SK-N-SH (cell line): ENCODE measurements around the gene ILF3. TPM values are rescaled to one million over a fixed set of nuclear protein-coding genes. Genes with fewer than 3 reads are reported as not detected.

Experiments used
- CTCF ChIA-PET: fragments of 300-600, 350-600 bp; formaldehyde crosslinking; extraction: SDS; loops from one replicate; lab custom pipeline; 2021; lab: Yijun Ruan, JAX
- POLR2A ChIA-PET: fragments of 350-600 bp; sonication (Branson Sonifier 250); formaldehyde crosslinking; extraction: SDS; loops from one replicate; lab custom pipeline; 2020; ENCODE audit warnings: antibody characterized with exemption, inconsistent platforms; lab: Yijun Ruan, JAX
- DNase-seq: peaks from one replicate; pipeline ENCODE4 v3.0.0; 2012
- H2AFZ ChIP-seq: fragments of 200-600 bp; sonication (generic); 2 replicates; pipeline ENCODE4 v1.8.1; 2016; ENCODE audit warnings: antibody characterized with exemption, mild to moderate bottlenecking, low read depth
- H3F3A ChIP-seq: fragments of 200-600 bp; sonication (generic); replicated peaks from 2 replicates; pipeline ENCODE3; 2016; ENCODE audit warnings: antibody characterized with exemption, mild to moderate bottlenecking; ENCODE audit not compliant: insufficient read depth
- H3K27ac ChIP-seq, 2 experiments: fragments of 200-500 bp in 1 of 2; fragments of 200-600 bp in 1 of 2; sonication (Bioruptor generic) in 1 of 2; sonication (generic), shearing (Covaris generic) in 1 of 2; 2 replicates each; pipeline versions ENCODE4 v1.5.1 to v1.6.1; 2014 to 2016; ENCODE audit warnings: low read depth in 2 of 2, inconsistent platforms in 1 of 2, low read length in 1 of 2, mild to moderate bottlenecking in 1 of 2, mixed read lengths in 1 of 2
- H3K27me3 ChIP-seq: fragments of 200-600 bp; sonication (generic), shearing (Covaris generic); 2 replicates; pipeline ENCODE4 v1.6.1; 2016; ENCODE audit warnings: mixed run types; ENCODE audit not compliant: insufficient read depth
- H3K36me3 ChIP-seq, 2 experiments: fragments of 200-500 bp in 1 of 2; fragments of 200-600 bp in 1 of 2; sonication (Bioruptor generic) in 1 of 2; sonication (generic) in 1 of 2; replicated peaks in 1 of 2; 2 replicates each; pipeline versions ENCODE3 to v1.5.1; 2014 to 2016; ENCODE audit warnings: low read length in 1 of 2, mild to moderate bottlenecking in 1 of 2; ENCODE audit not compliant: insufficient read depth in 2 of 2, control insufficient read depth in 1 of 2
- H3K4me1 ChIP-seq, 2 experiments: fragments of 200-500 bp in 1 of 2; fragments of 200-600 bp in 1 of 2; sonication (Bioruptor generic) in 1 of 2; sonication (generic), shearing (Covaris generic) in 1 of 2; 2 replicates each; pipeline versions ENCODE4 v1.5.1 to v1.6.1; 2014 to 2016; ENCODE audit warnings: low read depth in 1 of 2, low read length in 1 of 2, mixed run types in 1 of 2; ENCODE audit not compliant: insufficient read depth in 2 of 2, control insufficient read depth in 1 of 2
- H3K4me2 ChIP-seq: fragments of 200-600 bp; sonication (generic), shearing (Covaris generic); 2 replicates; pipeline ENCODE4 v1.6.1; 2017; ENCODE audit warnings: mixed run types
- H3K4me3 ChIP-seq, 2 experiments: fragments of 200-500 bp in 1 of 2; fragments of 200-600 bp in 1 of 2; sonication (Bioruptor generic) in 1 of 2; sonication (generic), shearing (Covaris generic) in 1 of 2; 2 replicates each; pipeline versions ENCODE4 v1.5.1 to v1.8.1; 2014 to 2016; ENCODE audit warnings: low read depth in 2 of 2, inconsistent platforms in 1 of 2, low read length in 1 of 2, mild to moderate bottlenecking in 1 of 2, mixed read lengths in 1 of 2, moderate library complexity in 1 of 2
- H3K79me2 ChIP-seq: fragments of 200-600 bp; sonication (generic); 2 replicates; pipeline ENCODE4 v1.8.1; 2017; ENCODE audit warnings: mild to moderate bottlenecking; ENCODE audit not compliant: insufficient read depth
- H3K9ac ChIP-seq: fragments of 200-600 bp; sonication (generic); 2 replicates; pipeline ENCODE4 v1.6.1; 2017; ENCODE audit warnings: mixed run types
- H3K9me2 ChIP-seq: fragments of 200-600 bp; sonication (generic); 2 replicates; pipeline ENCODE4 v1.6.1; 2017; ENCODE audit warnings: mixed run types
- H3K9me3 ChIP-seq: fragments of 200-600 bp; sonication (generic); 2 replicates; pipeline ENCODE4 v1.6.1; 2017; ENCODE audit warnings: mixed run types, mild to moderate bottlenecking, moderate library complexity
- H4K20me1 ChIP-seq: fragments of 200-600 bp; sonication (generic); 2 replicates; pipeline ENCODE4 v1.6.1; 2017; ENCODE audit warnings: mild to moderate bottlenecking, mixed run types; ENCODE audit not compliant: insufficient read depth
- CHD2 ChIP-seq: fragments of 150-350 bp; IDR thresholded peaks from 2 replicates; pipeline ENCODE4 v1.6.1; 2018; ENCODE audit warnings: low read length; ENCODE audit not compliant: partially characterized antibody
- EP300 ChIP-seq, 2 experiments: IDR thresholded peaks; 2 replicates each; pipeline versions ENCODE4 v1.4.0 to v1.6.1; 2012; ENCODE audit warnings: borderline replicate concordance in 1 of 2, low read depth in 1 of 2, low read length in 1 of 2
- FOSL2 ChIP-seq: IDR thresholded peaks from 2 replicates; pipeline ENCODE4 v1.4.0; 2012; ENCODE audit warnings: low read depth, mild to moderate bottlenecking, moderate library complexity, borderline replicate concordance
- FOXM1 ChIP-seq: IDR thresholded peaks from 2 replicates; pipeline ENCODE4 v1.4.0; 2012; ENCODE audit warnings: low read depth, mild to moderate bottlenecking
- GABPA ChIP-seq: IDR thresholded peaks from 2 replicates; pipeline ENCODE4 v1.4.0; 2012; ENCODE audit warnings: low read depth, mild to moderate bottlenecking
- IRF3 ChIP-seq: fragments of 150-350 bp; IDR thresholded peaks from 2 replicates; pipeline ENCODE4 v1.6.1; 2016; ENCODE audit warnings: mild to moderate bottlenecking, low read depth, low read length
- JUND ChIP-seq: IDR thresholded peaks from 2 replicates; pipeline ENCODE4 v1.4.0; 2012
- MAX ChIP-seq: IDR thresholded peaks from 2 replicates; pipeline ENCODE4 v1.4.0; 2012; ENCODE audit warnings: low read depth
- NRF1 ChIP-seq: IDR thresholded peaks from 2 replicates; pipeline ENCODE4 v1.6.1; 2012; ENCODE audit warnings: low read depth, mild to moderate bottlenecking, low read length
- POLR2AphosphoS5 ChIP-seq: IDR thresholded peaks from 2 replicates; pipeline ENCODE4 v1.6.1; 2012; ENCODE audit warnings: low read depth, low read length
- RAD21 ChIP-seq: IDR thresholded peaks from 2 replicates; pipeline ENCODE4 v1.6.1; 2012; ENCODE audit warnings: mild to moderate bottlenecking, low read length
- SIN3A ChIP-seq: IDR thresholded peaks from 2 replicates; pipeline ENCODE4 v1.6.1; 2012; ENCODE audit warnings: low read depth, mild to moderate bottlenecking, low read length, moderate library complexity, borderline replicate concordance
- SMC3 ChIP-seq: IDR thresholded peaks from 2 replicates; pipeline ENCODE4 v1.6.1; 2012; ENCODE audit warnings: low read depth, low read length, improper control_type of control experiment
- TAF1 ChIP-seq: IDR thresholded peaks from 2 replicates; pipeline ENCODE4 v1.6.1; 2012; ENCODE audit warnings: low read depth, mild to moderate bottlenecking, low read length, moderate library complexity, borderline replicate concordance
- TCF12 ChIP-seq: IDR thresholded peaks from 2 replicates; pipeline ENCODE4 v1.4.0; 2012
- YY1 ChIP-seq: IDR thresholded peaks from 2 replicates; pipeline ENCODE4 v1.4.0; 2012; ENCODE audit warnings: low read depth, mild to moderate bottlenecking
- WGBS: methylation state at CpG from one replicate; pipeline ENCODE4 v1.1.6; 2017; ENCODE audit warnings: low lambda C conversion rate; 5-methylcytosine and 5-hydroxymethylcytosine counted together
- polyA plus RNA-seq, 3 experiments: library from polyadenylated mRNA; depleted of rRNA; stranded (reverse); fragments of >200 nt; gene quantifications; 2 replicates each; pipeline ENCODE4 v1.2.3, GENCODE V29; 2012
- TF ChIP-seq, protein P1 (sequence below): fragments of 200-600 bp; sonication (generic); IDR thresholded peaks from 2 replicates; pipeline ENCODE4 v1.6.1; 2017; ENCODE audit warnings: antibody characterized with exemption, mild to moderate bottlenecking, moderate library complexity
- TF ChIP-seq, protein P2 (sequence below): IDR thresholded peaks from 2 replicates; pipeline ENCODE4 v1.4.0; 2012; ENCODE audit warnings: low read depth, borderline replicate concordance
- TF ChIP-seq, protein P3 (sequence below): IDR thresholded peaks from 2 replicates; pipeline ENCODE4 v1.6.1; 2012; ENCODE audit warnings: mild to moderate bottlenecking, low read depth, low read length, moderate library complexity
- TF ChIP-seq, protein P4 (sequence below): IDR thresholded peaks from 2 replicates; pipeline ENCODE4 v1.4.0; 2012; ENCODE audit warnings: low read depth, borderline replicate concordance

The ILF3 gene
- polyA plus RNA-seq, 1 of the 3 experiments (the other 2 are of a cell fraction) = 229 TPM

DNA sequence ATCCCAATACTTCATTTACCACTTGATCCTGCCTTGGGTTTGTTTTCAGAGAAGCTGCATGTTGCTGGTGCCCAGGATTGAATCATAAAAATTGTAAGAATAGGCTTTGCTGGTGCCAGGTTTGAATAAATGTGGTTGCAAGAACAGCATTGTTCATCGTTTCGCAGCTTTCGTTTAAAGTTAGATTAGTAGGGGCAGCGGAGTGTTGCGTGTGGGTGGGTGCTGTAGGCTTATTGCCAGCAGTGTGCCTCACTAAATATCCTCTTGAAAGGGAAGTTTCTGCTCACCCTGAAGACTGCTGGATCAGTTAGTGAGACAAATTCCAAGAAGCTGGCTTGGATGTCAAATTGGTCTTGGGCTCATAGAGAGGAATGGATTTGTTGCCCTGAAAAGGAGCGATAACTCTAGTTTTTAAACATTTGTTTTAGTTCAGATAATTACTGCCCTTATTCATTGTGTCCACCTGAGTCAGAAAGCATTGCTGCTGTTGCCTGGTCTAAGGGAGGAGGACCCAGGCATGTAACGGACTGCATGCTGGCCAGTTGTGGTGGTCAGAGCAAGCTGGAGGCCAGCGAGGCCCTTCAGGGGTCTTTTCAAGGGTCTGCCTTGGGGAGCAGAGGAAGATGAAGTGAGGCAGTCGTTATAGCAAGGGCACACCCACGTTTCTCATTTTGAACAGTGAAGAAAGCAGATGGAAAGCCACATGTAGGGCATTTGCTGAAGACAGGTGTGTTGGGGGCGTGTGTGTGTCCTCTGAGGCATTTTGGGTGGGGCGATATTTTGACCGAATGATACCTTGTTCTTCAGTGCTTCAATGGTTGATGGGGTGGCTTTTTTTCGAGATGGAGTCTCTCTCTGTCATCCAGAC is 8.5 kb downstream of the ILF3 start:
- POLR2A ChIA-PET = no interaction called here
- no peak overlapping the region for H3K4me2 ChIP-seq
- CTCF ChIA-PET = interaction anchor here (0.6 to 2.0 kb wide), 9 partner anchors 8 to 151 kb away, joined by 3 to 8 read pairs (median 4); partner anchors contain the start of gene DNM2
- H3K4me3 ChIP-seq = no peak overlapping the region
- H3K27me3 ChIP-seq = no peaks in the 10 kb centered on the region
- 0 out of 4 replicates have a peak, but pooled peaks cover 0 to 4% of the 10 kb centered on the region in 2 experiments for H3K4me1 ChIP-seq
- WGBS = 79% methylated on average over 12 of the region's 14 CpGs
- H3K9ac ChIP-seq = no peak overlapping the region
- peaks cover 12% of the 10 kb centered on the region for H3F3A ChIP-seq
- H3K9me2 ChIP-seq = no peaks in the 10 kb centered on the region
- TF ChIP-seq JUND (no peak), FOSL2 (no peak), TAF1 (no peak), NRF1 (no peak), SMC3 (no peak), CHD2 (no peak), YY1 (no peak), MAX (no peak), EP300 (IDR thresholded peaks at IDR 0.05; ENCODE audit: borderline replicate concordance in 1 of 2, low read depth in 1 of 2, low read length in 1 of 2) (no peak), SIN3A (no peak), POLR2AphosphoS5 (no peak), IRF3 (no peak), RAD21 (no peak), GABPA (no peak), FOXM1 (no peak), TCF12 (no peak)
- TF ChIP-seq, protein P1, sequence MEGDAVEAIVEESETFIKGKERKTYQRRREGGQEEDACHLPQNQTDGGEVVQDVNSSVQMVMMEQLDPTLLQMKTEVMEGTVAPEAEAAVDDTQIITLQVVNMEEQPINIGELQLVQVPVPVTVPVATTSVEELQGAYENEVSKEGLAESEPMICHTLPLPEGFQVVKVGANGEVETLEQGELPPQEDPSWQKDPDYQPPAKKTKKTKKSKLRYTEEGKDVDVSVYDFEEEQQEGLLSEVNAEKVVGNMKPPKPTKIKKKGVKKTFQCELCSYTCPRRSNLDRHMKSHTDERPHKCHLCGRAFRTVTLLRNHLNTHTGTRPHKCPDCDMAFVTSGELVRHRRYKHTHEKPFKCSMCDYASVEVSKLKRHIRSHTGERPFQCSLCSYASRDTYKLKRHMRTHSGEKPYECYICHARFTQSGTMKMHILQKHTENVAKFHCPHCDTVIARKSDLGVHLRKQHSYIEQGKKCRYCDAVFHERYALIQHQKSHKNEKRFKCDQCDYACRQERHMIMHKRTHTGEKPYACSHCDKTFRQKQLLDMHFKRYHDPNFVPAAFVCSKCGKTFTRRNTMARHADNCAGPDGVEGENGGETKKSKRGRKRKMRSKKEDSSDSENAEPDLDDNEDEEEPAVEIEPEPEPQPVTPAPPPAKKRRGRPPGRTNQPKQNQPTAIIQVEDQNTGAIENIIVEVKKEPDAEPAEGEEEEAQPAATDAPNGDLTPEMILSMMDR = no peak
- TF ChIP-seq, protein P2, sequence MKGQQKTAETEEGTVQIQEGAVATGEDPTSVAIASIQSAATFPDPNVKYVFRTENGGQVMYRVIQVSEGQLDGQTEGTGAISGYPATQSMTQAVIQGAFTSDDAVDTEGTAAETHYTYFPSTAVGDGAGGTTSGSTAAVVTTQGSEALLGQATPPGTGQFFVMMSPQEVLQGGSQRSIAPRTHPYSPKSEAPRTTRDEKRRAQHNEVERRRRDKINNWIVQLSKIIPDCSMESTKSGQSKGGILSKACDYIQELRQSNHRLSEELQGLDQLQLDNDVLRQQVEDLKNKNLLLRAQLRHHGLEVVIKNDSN = no peak
- TF ChIP-seq, protein P3, sequence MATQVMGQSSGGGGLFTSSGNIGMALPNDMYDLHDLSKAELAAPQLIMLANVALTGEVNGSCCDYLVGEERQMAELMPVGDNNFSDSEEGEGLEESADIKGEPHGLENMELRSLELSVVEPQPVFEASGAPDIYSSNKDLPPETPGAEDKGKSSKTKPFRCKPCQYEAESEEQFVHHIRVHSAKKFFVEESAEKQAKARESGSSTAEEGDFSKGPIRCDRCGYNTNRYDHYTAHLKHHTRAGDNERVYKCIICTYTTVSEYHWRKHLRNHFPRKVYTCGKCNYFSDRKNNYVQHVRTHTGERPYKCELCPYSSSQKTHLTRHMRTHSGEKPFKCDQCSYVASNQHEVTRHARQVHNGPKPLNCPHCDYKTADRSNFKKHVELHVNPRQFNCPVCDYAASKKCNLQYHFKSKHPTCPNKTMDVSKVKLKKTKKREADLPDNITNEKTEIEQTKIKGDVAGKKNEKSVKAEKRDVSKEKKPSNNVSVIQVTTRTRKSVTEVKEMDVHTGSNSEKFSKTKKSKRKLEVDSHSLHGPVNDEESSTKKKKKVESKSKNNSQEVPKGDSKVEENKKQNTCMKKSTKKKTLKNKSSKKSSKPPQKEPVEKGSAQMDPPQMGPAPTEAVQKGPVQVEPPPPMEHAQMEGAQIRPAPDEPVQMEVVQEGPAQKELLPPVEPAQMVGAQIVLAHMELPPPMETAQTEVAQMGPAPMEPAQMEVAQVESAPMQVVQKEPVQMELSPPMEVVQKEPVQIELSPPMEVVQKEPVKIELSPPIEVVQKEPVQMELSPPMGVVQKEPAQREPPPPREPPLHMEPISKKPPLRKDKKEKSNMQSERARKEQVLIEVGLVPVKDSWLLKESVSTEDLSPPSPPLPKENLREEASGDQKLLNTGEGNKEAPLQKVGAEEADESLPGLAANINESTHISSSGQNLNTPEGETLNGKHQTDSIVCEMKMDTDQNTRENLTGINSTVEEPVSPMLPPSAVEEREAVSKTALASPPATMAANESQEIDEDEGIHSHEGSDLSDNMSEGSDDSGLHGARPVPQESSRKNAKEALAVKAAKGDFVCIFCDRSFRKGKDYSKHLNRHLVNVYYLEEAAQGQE = no peak
- TF ChIP-seq, protein P4, sequence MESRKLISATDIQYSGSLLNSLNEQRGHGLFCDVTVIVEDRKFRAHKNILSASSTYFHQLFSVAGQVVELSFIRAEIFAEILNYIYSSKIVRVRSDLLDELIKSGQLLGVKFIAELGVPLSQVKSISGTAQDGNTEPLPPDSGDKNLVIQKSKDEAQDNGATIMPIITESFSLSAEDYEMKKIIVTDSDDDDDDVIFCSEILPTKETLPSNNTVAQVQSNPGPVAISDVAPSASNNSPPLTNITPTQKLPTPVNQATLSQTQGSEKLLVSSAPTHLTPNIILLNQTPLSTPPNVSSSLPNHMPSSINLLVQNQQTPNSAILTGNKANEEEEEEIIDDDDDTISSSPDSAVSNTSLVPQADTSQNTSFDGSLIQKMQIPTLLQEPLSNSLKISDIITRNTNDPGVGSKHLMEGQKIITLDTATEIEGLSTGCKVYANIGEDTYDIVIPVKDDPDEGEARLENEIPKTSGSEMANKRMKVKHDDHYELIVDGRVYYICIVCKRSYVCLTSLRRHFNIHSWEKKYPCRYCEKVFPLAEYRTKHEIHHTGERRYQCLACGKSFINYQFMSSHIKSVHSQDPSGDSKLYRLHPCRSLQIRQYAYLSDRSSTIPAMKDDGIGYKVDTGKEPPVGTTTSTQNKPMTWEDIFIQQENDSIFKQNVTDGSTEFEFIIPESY = no peak
- DNase-seq = no peak
- H3K9me3 ChIP-seq = no peaks in the 10 kb centered on the region
- H3K27ac ChIP-seq = no peak overlapping the region
- H4K20me1 ChIP-seq = peaks cover 100% of the 10 kb centered on the region
- H2AFZ ChIP-seq = no peak overlapping the region
- peaks cover 100% of the 10 kb centered on the region for H3K79me2 ChIP-seq
- H3K36me3 ChIP-seq = peaks cover 20 to 45% of the 10 kb centered on the region in 2 experiments
